NCI-H345 treated with DMSO at 0.1 percent for 48 hours (cell line): ENCODE measurements around the gene TKTL1.

ENCODE experiments used
- DNase-seq: peaks from one replicate; lab custom pipeline; 2025; ENCODE audit not compliant: unreplicated experiment; lab: John Stamatoyannopoulos, UW

Gene TKTL1

GRCh38 chrX:154358829-154359228 is 63.2 kb downstream of the TKTL1 start:
- no peak for DNase-seq

- no peak for DNase-seq
Measured at GRCh38 chrX:154359362-154360154, 64.0 kb downstream of the TKTL1 start.

- no peak for DNase-seq
Measured at GRCh38 chrX:154360155-154360713, 64.6 kb downstream of the TKTL1 start.

GRCh38 chrX:154362085-154362742 is 66.6 kb downstream of the TKTL1 start:
- DNase-seq: no peak

GRCh38 chrX:154363706-154364439 is 68.3 kb downstream of the TKTL1 start:
- no peak for DNase-seq

GRCh38 chrX:154365052-154365600 is 69.5 kb downstream of the TKTL1 start:
- no peak for DNase-seq

GRCh38 chrX:154365997-154366665 is 70.5 kb downstream of the TKTL1 start:
- DNase-seq: no peak

- DNase-seq: no peak
Measured at GRCh38 chrX:154366666-154367055, 71.1 kb downstream of the TKTL1 start.

- DNase-seq: no peak
Measured at GRCh38 chrX:154367474-154368308, 72.1 kb downstream of the TKTL1 start.

GRCh38 chrX:154368630-154369448 is 73.2 kb downstream of the TKTL1 start:
- peak; percentile 29 for DNase-seq

GRCh38 chrX:154369449-154370299 is 74.1 kb downstream of the TKTL1 start:
- no peak for DNase-seq

GRCh38 chrX:154370300-154371016 is 74.9 kb downstream of the TKTL1 start:
- DNase-seq: no peak

- peak; percentile 83 for DNase-seq
Measured at GRCh38 chrX:154371017-154371788, 75.6 kb downstream of the TKTL1 start.

- no peak for DNase-seq
Measured at GRCh38 chrX:154371789-154372300, 76.2 kb downstream of the TKTL1 start.

GRCh38 chrX:154372612-154373022 is 77.0 kb downstream of the TKTL1 start:
- no peak for DNase-seq
